ENCODE data around the gene MTRR.

DNA sequence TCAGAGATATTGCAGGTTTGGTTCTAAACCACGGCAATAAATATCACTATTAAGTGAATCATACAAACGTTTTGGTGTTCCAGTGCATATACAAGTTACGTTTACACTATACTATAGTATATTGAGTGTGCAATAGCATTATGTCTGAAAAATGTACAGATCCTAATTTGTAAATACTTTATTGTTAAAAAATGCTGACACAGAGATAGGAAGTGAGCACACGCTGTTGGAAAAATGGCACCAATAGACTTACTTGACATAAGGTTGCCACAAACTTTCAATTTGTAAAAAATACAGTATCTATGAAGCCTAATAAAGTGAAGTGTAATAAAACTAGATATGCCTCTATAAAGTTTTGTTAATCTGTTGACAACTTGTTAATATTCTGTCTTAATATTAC lies 34.0 kb upstream of the MTRR start:
- TF ChIP-seq, protein P1, sequence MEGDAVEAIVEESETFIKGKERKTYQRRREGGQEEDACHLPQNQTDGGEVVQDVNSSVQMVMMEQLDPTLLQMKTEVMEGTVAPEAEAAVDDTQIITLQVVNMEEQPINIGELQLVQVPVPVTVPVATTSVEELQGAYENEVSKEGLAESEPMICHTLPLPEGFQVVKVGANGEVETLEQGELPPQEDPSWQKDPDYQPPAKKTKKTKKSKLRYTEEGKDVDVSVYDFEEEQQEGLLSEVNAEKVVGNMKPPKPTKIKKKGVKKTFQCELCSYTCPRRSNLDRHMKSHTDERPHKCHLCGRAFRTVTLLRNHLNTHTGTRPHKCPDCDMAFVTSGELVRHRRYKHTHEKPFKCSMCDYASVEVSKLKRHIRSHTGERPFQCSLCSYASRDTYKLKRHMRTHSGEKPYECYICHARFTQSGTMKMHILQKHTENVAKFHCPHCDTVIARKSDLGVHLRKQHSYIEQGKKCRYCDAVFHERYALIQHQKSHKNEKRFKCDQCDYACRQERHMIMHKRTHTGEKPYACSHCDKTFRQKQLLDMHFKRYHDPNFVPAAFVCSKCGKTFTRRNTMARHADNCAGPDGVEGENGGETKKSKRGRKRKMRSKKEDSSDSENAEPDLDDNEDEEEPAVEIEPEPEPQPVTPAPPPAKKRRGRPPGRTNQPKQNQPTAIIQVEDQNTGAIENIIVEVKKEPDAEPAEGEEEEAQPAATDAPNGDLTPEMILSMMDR (IDR thresholded peaks at IDR 0.05): no peak
- TF ChIP-seq POLR2AphosphoS5 (IDR thresholded peaks at IDR 0.05) (no peak), POLR2A (IDR thresholded peaks at IDR 0.05) (no peak)

All from prostate gland (tissue), 2 donors.